ENCODE results near the gene SCYGR5. TPM values are rescaled to one million over a fixed set of nuclear protein-coding genes. Genes with fewer than 3 reads are reported as not detected.

The SCYGR5 gene
- total and polyA plus RNA-seq, 2 donors (not counting 3 experiments of a cell fraction or from before 2014, with no cell fraction given): not detected

- Histone ChIP-seq H3K27ac (ENCODE audit: insufficient read depth, low read depth, low read length) (no peak overlapping the region), H3K9me1 (replicated peaks; ENCODE audit: control insufficient read depth, extremely low read depth, insufficient read depth, low read length) (no peaks in the 10 kb centered on the region), H3K4me1 (ENCODE audit: control insufficient read depth, extremely low read depth, insufficient read depth, low read length) (no peaks in the 10 kb centered on the region), H3K79me2 (ENCODE audit: control insufficient read depth, insufficient read depth, low read length) (no peaks in the 10 kb centered on the region), H3K4me3 (replicated peaks in 1 of 3; ENCODE audit: insufficient read depth in 1 of 3, low read depth in 1 of 3, low read length in 3 of 3) (no peak overlapping the region), H3K36me3 (ENCODE audit: control insufficient read depth in 2 of 2, extremely low read depth in 1 of 2, insufficient read depth in 2 of 2, low read length in 2 of 2) (no peaks in the 10 kb centered on the region), H3K27me3 (ENCODE audit: control insufficient read depth in 2 of 2, insufficient read depth in 2 of 2, low read length in 2 of 2) (no peaks in the 10 kb centered on the region), H3K9ac (replicated peaks; ENCODE audit: extremely low read depth, insufficient read depth, low read length) (no peak overlapping the region), H2AFZ (ENCODE audit: low read depth, low read length) (no peak overlapping the region), H3K9me3 (replicated peaks; ENCODE audit: control insufficient read depth, insufficient read depth, low read length) (no peaks in the 10 kb centered on the region), H3K4me2 (ENCODE audit: insufficient read depth, low read length) (no peak overlapping the region), H4K20me1 (replicated peaks; ENCODE audit: control insufficient read depth, extremely low read depth, insufficient read depth, low read length) (no peaks in the 10 kb centered on the region)
- dilution Hi-C loops (cut with MboI; ENCODE audit: extremely low pct_ligation_motif_present, low sequenced_read_pairs): no loop called here
- no TSS peak for BruUV-seq (replicated peaks)
- ChIA-PET POLR2A (no interaction called here), CTCF (no interaction called here)
- TF ChIP-seq GATA2 (IDR thresholded peaks at IDR 0.05; ENCODE audit: insufficient read depth, insufficient read length, low read depth, low read length): no peak
- TF ChIP-seq CTCF (IDR thresholded peaks at IDR 0.05; ENCODE audit: extremely low read depth in 1 of 2, insufficient read depth in 1 of 2, low read depth in 1 of 2, low read length in 2 of 2): no peak
- no peak for TF ChIP-seq JUN (IDR thresholded peaks at IDR 0.05; ENCODE audit: borderline replicate concordance, insufficient read depth, insufficient read length, low read depth)
- no peak for TF ChIP-seq EZH2 (IDR thresholded peaks at IDR 0.05; ENCODE audit: borderline replicate concordance, low read depth, low read length, severe bottlenecking)
- TF ChIP-seq MYC (IDR thresholded peaks at IDR 0.05; ENCODE audit: low read depth, low read length): no peak
- TF ChIP-seq, protein P1, sequence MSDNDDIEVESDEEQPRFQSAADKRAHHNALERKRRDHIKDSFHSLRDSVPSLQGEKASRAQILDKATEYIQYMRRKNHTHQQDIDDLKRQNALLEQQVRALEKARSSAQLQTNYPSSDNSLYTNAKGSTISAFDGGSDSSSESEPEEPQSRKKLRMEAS (IDR thresholded peaks at IDR 0.05; ENCODE audit: insufficient read depth, insufficient read length): no peak
- no peak for TF ChIP-seq POLR2A (IDR thresholded peaks at IDR 0.05; ENCODE audit: low read depth, low read length)
- no peak for TF ChIP-seq POLR2AphosphoS5 (IDR thresholded peaks at IDR 0.05; ENCODE audit: insufficient read depth, low read depth, low read length)
- TF ChIP-seq FOS (IDR thresholded peaks at IDR 0.05; ENCODE audit: borderline replicate concordance, insufficient read depth, low read length): no peak
- FAIRE-seq: no peak
- intact Hi-C loops (cut with micrococcal nuclease): no loop called here
- no peak for DNase-seq (ENCODE audit: low read depth, low spot score)
These were observed 5.5 kb upstream of the SCYGR5 start for GRCh38 chr2:227661025-227661649.
